Muscle of arm (tissue), 12 donors: ENCODE measurements around the gene DHCR7. TPM values are rescaled to one million over a fixed set of nuclear protein-coding genes. Genes with fewer than 3 reads are reported as not detected.

Experiments used
- DNase-seq: peaks from one replicate; pipeline ENCODE4 v3.0.0-alpha.2; 2013
- polyA plus RNA-seq, 12 donors: library from polyadenylated mRNA; unstranded; fragments of 120-200 nt; gene quantifications; one replicate each; pipeline ENCODE4 v1.2.1, GENCODE V29; 2013; ENCODE audit not compliant: insufficient read length in 12 of 12

The DHCR7 gene
- polyA plus RNA-seq, 12 donors = 9.5 to 36.8 (median 12.8) TPM; not detected in 1

DNA sequence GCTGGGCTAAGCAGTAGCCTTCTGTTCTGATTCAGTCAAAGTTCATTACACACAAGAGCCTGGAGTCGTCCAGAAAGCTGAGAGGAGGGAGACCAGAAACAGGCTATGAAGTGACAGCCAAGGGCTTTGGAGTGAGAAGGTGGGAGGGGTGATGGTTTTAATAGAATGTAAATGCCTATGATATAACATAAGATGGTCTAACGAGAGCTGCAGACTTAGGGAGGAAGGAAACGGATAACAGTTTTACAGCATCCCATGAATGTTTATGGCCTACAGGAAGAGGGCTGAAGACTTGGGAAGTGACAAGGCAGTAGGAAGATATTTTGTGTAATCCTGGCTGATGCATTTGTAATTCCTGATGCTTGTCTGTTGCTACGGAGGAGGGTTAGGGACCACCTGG lies 62.0 kb downstream of the DHCR7 start:
- DNase-seq = no peak

GRCh38 chr11:71385091-71385490 lies 63.1 kb downstream of the DHCR7 start:
- no peak for DNase-seq

- no peak for DNase-seq
These were observed 63.6 kb downstream of the DHCR7 start for GRCh38 chr11:71384561-71384960.

Other genes with a start within 250 kb of the DHCR7 start
- 10 to 100 TPM in 1 of 12 donors, 1 to 10 TPM in 9, under 1 TPM in 1, not detected in 1; 0.56 to 10.1 (median 1.5) TPM for gene SHANK2, start 195.8 kb downstream of the DHCR7 start, polyA plus RNA-seq
- 10 to 100 TPM in 11 of 12 donors, not detected in 1; 16.0 to 63.6 (median 23.0) TPM for gene NADSYN1, start 4.8 kb upstream of the DHCR7 start, polyA plus RNA-seq
- under 1 TPM in 3 of 12 donors, not detected in 9; 0.12 to 0.19 (median 0.19) TPM for gene KRTAP5-7, start 78.9 kb upstream of the DHCR7 start, polyA plus RNA-seq
- gene KRTAP5-8, start 89.6 kb upstream of the DHCR7 start, polyA plus RNA-seq = under 1 TPM in 1 of 12 donors, not detected in 11; 0.16 TPM
- under 1 TPM in 3 of 12 donors, not detected in 9; 0.19 to 0.34 (median 0.19) TPM for gene KRTAP5-9, start 100.0 kb upstream of the DHCR7 start, polyA plus RNA-seq
- not detected for gene KRTAP5-10, start 117.2 kb upstream of the DHCR7 start, polyA plus RNA-seq
- gene KRTAP5-11, start 134.5 kb upstream of the DHCR7 start, polyA plus RNA-seq = not detected